HG02852 (cell line): ENCODE measurements around the gene DNAJB4.
"Not testable (repeated sequence)": the region's sequence is repeated elsewhere in the genome, so short reads cannot be mapped to it uniquely, and the experiment has no call there.

ENCODE experiments used
- ATAC-seq: cut with Tn5 transposase; IDR thresholded peaks from one replicate; pipeline ENCODE4 v1.9.1; 2021; ENCODE audit warnings: mild to moderate bottlenecking, moderate library complexity; ENCODE audit not compliant: unreplicated experiment

Gene DNAJB4

DNA sequence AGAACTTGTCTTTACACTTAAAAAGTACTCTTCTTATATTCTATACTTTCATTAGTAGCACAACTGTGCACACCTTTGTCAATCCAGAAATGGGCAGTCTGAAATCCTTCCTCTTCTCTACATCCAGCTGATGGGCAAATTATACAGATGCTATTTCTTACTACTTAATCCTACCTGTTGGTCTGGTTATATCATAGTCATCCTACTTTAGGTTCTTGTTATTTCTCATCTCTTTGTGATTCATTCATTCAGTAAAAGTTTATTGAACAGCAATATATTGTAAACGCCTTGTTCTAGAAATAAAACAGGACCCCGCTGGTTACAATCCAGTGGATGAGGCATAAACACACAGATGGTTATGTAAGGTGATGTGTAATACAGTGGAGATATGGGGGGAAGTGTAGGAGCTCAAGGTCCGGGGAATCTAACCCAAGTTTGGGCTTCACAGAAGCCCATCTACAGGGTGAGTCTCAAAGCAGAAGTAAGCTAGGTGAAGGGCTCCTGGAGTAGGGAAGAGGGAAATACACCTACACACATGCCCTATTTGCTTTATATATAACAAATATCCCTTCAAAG, 14.0 kb upstream of the DNAJB4 start:
- ATAC-seq = no peak

GRCh38 chr1:77991638-77992037, 13.1 kb upstream of the DNAJB4 start:
- ATAC-seq = no peak

DNA sequence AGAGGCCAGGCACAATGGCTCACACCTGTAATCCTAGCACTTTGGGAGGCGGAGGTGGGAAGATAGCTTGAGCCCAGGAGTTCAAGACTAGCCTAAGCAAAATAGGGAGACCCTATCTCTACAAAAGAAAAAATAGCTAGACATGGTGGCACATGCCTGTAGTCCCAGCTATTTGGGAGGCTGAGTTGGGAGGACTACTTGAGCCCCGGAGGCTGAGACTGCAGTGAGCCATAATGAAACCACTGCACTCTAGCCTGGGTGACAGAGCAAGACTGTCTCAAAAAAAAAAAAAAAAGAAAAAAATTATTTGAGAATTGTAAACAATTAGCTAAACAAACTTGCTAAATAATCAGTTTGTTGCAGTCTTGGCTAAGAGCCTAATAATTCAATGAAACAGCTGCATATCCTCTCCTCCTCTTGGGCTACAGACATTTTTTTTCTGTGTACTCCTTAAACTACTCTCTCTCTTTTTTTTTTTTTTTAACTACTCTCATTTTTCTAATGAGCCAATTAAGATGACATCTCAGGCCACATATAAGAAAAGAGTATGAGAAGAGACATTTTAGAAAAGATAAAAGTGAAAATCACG, 10.5 kb upstream of the DNAJB4 start:
- no peak for ATAC-seq

GRCh38 chr1:77996734-77997133, 8.0 kb upstream of the DNAJB4 start:
- ATAC-seq = no peak

- not testable (repeated sequence) for ATAC-seq
These were observed 4.2 kb upstream of the DNAJB4 start for GRCh38 chr1:78000536-78000935.

DNA sequence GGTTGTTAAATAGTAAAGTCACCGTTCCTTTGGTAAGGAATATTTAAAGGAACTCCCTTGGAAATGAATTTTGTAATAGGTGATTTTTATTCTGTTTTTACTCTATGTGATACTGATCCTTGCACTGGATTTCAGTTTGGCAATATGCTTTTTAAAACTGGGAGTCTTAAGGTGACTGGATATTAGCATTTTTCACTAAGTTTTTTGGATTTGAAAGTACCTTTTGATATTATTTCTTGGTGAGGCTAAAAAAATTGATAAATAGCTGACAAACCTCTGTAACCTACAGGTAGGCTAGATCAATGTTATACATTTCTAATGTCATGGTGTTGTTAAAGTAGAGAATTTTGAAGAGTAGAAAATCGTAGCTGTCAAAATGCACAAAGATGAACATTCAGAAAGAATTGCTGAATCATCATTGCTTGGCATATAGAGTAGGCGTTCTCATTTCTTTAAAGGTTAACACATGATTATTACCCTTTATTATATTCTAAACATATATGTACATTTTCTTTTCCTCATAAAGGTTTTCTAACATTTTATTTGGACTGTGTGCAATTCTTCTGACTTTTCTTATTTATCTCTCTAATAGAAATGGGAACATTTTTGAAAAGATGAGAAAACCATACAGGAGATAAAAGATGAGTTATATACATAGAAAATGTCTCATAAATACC, 1.5 kb upstream of the DNAJB4 start:
- no peak for ATAC-seq

GRCh38 chr1:78003882-78004718, 639 bp upstream of the DNAJB4 start:
- ATAC-seq = peak; percentile 44

- no peak for ATAC-seq
These were observed 646 bp downstream of the DNAJB4 start for GRCh38 chr1:78005448-78005722.

DNA sequence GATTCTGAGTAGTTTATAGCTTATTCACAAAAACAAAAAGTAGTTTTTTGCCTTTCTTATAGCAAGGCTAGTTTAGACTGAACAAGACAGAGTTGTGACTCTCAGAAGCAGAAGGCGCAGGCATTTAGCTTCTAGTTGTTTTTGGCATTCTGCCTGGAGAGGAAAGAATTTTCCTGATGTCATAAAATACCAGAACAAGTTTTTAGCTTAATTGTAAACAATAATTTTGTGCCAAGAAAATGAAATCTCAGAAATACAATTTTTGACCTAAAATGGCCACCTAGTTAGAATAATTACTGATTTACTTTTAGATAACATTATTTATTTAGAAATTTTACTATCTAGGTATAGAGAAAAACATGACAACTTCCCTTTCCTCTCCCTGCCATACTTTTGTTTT, 1.0 kb downstream of the DNAJB4 start:
- ATAC-seq = no peak

- ATAC-seq = no peak
These were observed 1.8 kb downstream of the DNAJB4 start for GRCh38 chr1:78006521-78006920.

DNA sequence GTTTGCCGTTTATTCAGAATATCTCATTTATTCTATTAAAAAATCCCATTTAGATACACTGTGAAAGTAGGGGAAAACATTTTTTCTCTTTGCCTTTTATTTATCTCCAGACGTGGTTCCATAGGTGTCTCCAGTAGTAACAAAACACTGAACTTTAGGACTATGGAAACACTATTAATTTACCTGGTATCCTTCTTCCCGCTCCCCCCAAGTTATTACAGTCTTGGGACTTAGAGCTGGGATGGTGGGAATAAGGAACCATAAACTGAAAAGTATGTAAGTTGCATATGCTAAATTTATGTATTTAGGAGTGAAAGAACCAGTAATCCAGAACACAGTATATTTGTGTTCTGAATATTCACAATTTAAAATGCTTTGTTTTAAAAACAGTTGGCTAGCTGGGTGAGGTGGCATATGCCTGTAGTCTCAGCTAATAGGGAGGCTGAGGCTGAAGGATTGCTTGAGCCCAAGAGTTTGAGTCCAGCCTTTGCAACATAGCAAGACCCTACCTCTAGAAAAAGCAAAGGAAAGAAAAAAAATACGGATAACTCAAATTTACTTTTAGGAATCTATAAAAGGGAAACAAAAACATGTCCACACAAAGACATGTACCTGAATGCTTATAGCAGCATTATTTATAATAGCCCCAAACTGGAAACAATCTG, 3.1 kb downstream of the DNAJB4 start:
- no peak for ATAC-seq

DNA sequence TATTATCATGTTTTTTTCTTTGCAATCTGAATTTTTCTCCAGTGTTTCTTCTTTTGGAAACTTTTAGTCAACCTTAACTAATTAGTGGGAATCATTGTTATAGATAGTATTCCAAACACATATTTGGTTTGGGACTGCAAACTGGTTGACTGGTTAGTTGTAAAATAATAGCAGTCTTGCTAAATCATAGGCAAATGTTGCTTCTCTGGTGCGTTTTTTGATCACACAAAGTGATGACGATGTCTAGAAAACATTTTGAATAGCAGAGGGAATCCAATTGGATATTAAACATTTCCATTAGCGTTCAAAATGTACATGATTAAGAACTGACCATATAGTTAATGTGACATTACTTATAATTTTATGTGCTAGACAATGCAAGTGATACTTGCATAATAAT, 4.5 kb downstream of the DNAJB4 start:
- no peak for ATAC-seq

- ATAC-seq = no peak
These were observed 5.1 kb downstream of the DNAJB4 start for GRCh38 chr1:78009836-78010235.

DNA sequence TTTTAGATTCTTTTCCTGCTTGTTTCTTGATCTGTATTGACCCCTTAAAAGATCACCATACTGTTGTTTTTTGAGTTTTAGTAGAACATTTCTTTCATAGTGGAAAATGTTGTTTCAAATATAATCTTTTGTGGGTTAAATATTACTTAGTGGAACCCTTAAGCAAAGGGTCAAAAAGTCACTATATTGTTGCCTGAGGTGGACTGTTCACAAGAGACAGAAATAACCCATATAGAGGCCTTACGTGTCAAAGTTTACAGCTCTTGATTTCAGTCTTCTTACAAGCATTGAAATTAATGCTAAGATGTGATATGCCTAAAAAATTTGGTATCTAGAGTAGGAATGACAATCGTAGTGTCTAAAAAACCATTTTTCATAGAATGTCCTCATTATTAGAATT, 6.3 kb downstream of the DNAJB4 start:
- ATAC-seq = no peak

GRCh38 chr1:78015148-78015547, 10.4 kb downstream of the DNAJB4 start:
- ATAC-seq = no peak

GRCh38 chr1:78019024-78019423, 14.3 kb downstream of the DNAJB4 start:
- ATAC-seq = no peak

- ATAC-seq = not testable (repeated sequence)
These were observed 16.4 kb downstream of the DNAJB4 start for GRCh38 chr1:78021134-78021533.

DNA sequence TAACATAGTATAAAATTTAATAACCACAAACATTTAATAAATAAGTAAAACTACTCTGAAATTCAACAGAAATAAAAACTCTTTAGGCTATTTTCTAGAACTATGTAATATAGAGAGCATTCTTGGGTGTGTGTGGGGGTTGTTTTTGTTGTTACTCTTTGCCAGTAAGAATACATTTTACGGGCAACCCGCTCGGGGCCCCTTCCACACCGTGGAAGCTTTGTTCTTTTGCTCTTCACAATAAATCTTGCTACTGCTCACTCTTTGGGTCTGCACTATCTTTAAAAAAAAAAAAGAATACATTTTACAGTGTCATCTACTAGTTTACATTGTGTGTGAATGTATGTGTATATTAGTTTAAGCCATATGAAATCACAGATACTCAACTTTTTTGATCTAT, 25.1 kb downstream of the DNAJB4 start:
- no peak for ATAC-seq

GRCh38 chr1:78032996-78033796, 28.5 kb downstream of the DNAJB4 start:
- ATAC-seq = no peak

- no peak for ATAC-seq
These were observed 29.0 kb downstream of the DNAJB4 start for GRCh38 chr1:78033797-78034172.

- no peak for ATAC-seq
These were observed 30.4 kb downstream of the DNAJB4 start for GRCh38 chr1:78035121-78035520.
